Stimulated activated CD8-positive, alpha-beta memory T cell treated with anti-CD3 and anti-CD28 coated beads, Interleukin-15, amount 100 ng/mL, for 1 hour (primary cell): ENCODE data around the gene USP48.

Source experiments
- DNase-seq: peaks from one replicate; pipeline ENCODE4 v3.0.0-alpha.2; 2020; ENCODE audit warnings: low read depth

USP48 gene

GRCh38 chr1:21652937-21653743 is 129.8 kb downstream of the USP48 start:
- DNase-seq = no peak

GRCh38 chr1:21652101-21652936 is 130.6 kb downstream of the USP48 start:
- DNase-seq = no peak

- no peak for DNase-seq
These were observed 131.5 kb downstream of the USP48 start for GRCh38 chr1:21651214-21652042.

GRCh38 chr1:21650400-21650799 is 132.5 kb downstream of the USP48 start:
- no peak for DNase-seq

- DNase-seq = no peak
These were observed 133.6 kb downstream of the USP48 start for GRCh38 chr1:21649315-21649714.

GRCh38 chr1:21648791-21649190 is 134.2 kb downstream of the USP48 start:
- DNase-seq = no peak

- no peak for DNase-seq
These were observed 134.6 kb downstream of the USP48 start for GRCh38 chr1:21648352-21648730.

- no peak for DNase-seq
These were observed 135.3 kb downstream of the USP48 start for GRCh38 chr1:21647431-21648351.

GRCh38 chr1:21645550-21645949 is 137.4 kb downstream of the USP48 start:
- DNase-seq = no peak

- DNase-seq = no peak
These were observed 138.0 kb downstream of the USP48 start for GRCh38 chr1:21644906-21645305.

GRCh38 chr1:21644348-21644747 is 138.6 kb downstream of the USP48 start:
- no peak for DNase-seq

- no peak for DNase-seq
These were observed 139.3 kb downstream of the USP48 start for GRCh38 chr1:21643624-21644023.

- DNase-seq = no peak
These were observed 140.8 kb downstream of the USP48 start for GRCh38 chr1:21641967-21642739.

GRCh38 chr1:21641537-21641936 is 141.4 kb downstream of the USP48 start:
- DNase-seq = no peak

- no peak for DNase-seq
These were observed 141.9 kb downstream of the USP48 start for GRCh38 chr1:21641076-21641475.

GRCh38 chr1:21640653-21641052 is 142.3 kb downstream of the USP48 start:
- DNase-seq = no peak

- DNase-seq = no peak
These were observed 143.3 kb downstream of the USP48 start for GRCh38 chr1:21639594-21640041.

- DNase-seq = no peak
These were observed 144.2 kb downstream of the USP48 start for GRCh38 chr1:21638531-21639341.

GRCh38 chr1:21637514-21637913 is 145.4 kb downstream of the USP48 start:
- DNase-seq = no peak

GRCh38 chr1:21636029-21636428 is 146.9 kb downstream of the USP48 start:
- DNase-seq = no peak
